Prostate gland (tissue), 2 donors: Measurements from ENCODE around the gene CFAP97.
"Not testable (repeated sequence)": the region's sequence is repeated elsewhere in the genome, so short reads cannot be mapped to it uniquely, and the experiment has no call there.

Source experiments
- CTCF ChIP-seq, 4 experiments: fragments of 200-600 bp in 2 of 4; fragments of 450-650 bp in 2 of 4; sonication (generic) in 2 of 4; IDR thresholded peaks; 1 replicate in 3 of 4; 2 replicates in 1 of 4; pipeline ENCODE4 v1.5.1; 2016 to 2019; ENCODE audit warnings: antibody characterized with exemption in 4 of 4, mild to moderate bottlenecking in 2 of 4, moderate library complexity in 2 of 4
- POLR2A ChIP-seq: fragments of 450-650 bp; IDR thresholded peaks from one replicate; pipeline ENCODE4 v1.6.1; 2016; ENCODE audit warnings: antibody characterized with exemption, mild to moderate bottlenecking
- POLR2AphosphoS5 ChIP-seq: sonication (generic); formaldehyde crosslinking; IDR thresholded peaks from one replicate; pipeline ENCODE4 v1.6.1; 2017; ENCODE audit warnings: antibody characterized with exemption

DNA sequence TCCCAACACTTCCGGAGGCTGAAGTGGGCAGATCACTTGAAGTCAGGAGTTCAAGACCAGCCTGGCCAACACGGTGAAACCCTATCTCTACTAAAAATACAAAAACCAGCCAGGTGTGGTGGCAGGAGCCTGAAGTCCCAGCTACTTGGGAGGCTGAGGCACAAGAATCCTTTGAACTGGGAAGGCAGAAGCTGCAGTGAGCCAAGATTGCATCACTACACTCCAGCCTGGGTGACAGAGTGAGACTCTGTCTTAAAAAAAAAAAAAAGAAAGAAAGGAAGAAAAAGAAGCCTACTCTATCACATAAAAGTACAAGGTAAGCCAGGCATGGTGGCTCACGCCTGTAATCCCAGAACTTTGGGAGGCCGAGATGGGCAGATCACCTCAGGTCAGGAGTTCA is 5.6 kb downstream of the CFAP97 start:
- not testable (repeated sequence) for TF ChIP-seq CTCF (IDR thresholded peaks at IDR 0.05); POLR2A; POLR2AphosphoS5
